Measurements from ENCODE around the gene ANO6.

Gene ANO6

GRCh38 chr12:45219621-45220020 lies 3.7 kb downstream of the ANO6 start:
- H3K27ac ChIP-seq (ENCODE audit: low read depth, low read length): peak overlapping the region; percentile 100
- H3K27me3 ChIP-seq (ENCODE audit: control insufficient read depth in 5 of 5, insufficient read depth in 4 of 5, low read length in 5 of 5): no peaks in the 10 kb centered on the region
- peak overlapping the region in 2 of 5 donors; percentile 67 to 93 for H3K4me3 ChIP-seq (ENCODE audit: low read depth in 1 of 5, low read length in 5 of 5)
- H3K4me1 ChIP-seq (ENCODE audit: control insufficient read depth in 5 of 5, insufficient read depth in 5 of 5, low read length in 5 of 5): peaks cover 5 to 60% (median 47%) of the 10 kb centered on the region in 5 donors
- peaks cover 0 to 2% (median 0%) of the 10 kb centered on the region in 5 donors for H3K36me3 ChIP-seq (ENCODE audit: control insufficient read depth in 5 of 5, insufficient read depth in 5 of 5, low read length in 5 of 5)
- no peaks in the 10 kb centered on the region for H3K9me3 ChIP-seq (ENCODE audit: control insufficient read depth in 5 of 5, low read length in 5 of 5)
- H3K9ac ChIP-seq (ENCODE audit: low read length in 5 of 5): peak overlapping the region in 3 of 5 donors; percentile 28 to 99 (median 62)

- no peaks in the 10 kb centered on the region for H3K27me3 ChIP-seq (ENCODE audit: control insufficient read depth in 5 of 5, insufficient read depth in 4 of 5, low read length in 5 of 5)
These were observed 4.6 kb downstream of the ANO6 start for GRCh38 chr12:45220363-45220931.

GRCh38 chr12:45220969-45221368 lies 5.1 kb downstream of the ANO6 start:
- peaks cover 5 to 58% (median 46%) of the 10 kb centered on the region in 5 donors for H3K4me1 ChIP-seq (ENCODE audit: control insufficient read depth in 5 of 5, insufficient read depth in 5 of 5, low read length in 5 of 5)
- H3K4me3 ChIP-seq (ENCODE audit: low read depth in 1 of 5, low read length in 5 of 5): peak overlapping the region in 1 of 5 donors; percentile 3
- H3K27me3 ChIP-seq (ENCODE audit: control insufficient read depth in 5 of 5, insufficient read depth in 4 of 5, low read length in 5 of 5): no peaks in the 10 kb centered on the region
- no peak overlapping the region for H3K9ac ChIP-seq (ENCODE audit: low read length in 5 of 5)
- H3K36me3 ChIP-seq (ENCODE audit: control insufficient read depth in 5 of 5, insufficient read depth in 5 of 5, low read length in 5 of 5): peaks cover 0 to 2% (median 0%) of the 10 kb centered on the region in 5 donors
- no peaks in the 10 kb centered on the region for H3K9me3 ChIP-seq (ENCODE audit: control insufficient read depth in 5 of 5, low read length in 5 of 5)
- peak overlapping the region; percentile 100 for H3K27ac ChIP-seq (ENCODE audit: low read depth, low read length)

More at GRCh38 chr12:45220363-45220931, 4.6 kb downstream of the ANO6 start:
- Histone ChIP-seq H3K9me3 (ENCODE audit: control insufficient read depth in 5 of 5, low read length in 5 of 5) (no peaks in the 10 kb centered on the region), H3K36me3 (ENCODE audit: control insufficient read depth in 5 of 5, insufficient read depth in 5 of 5, low read length in 5 of 5) (peaks cover 0 to 2% (median 0%) of the 10 kb centered on the region in 5 donors), H3K4me3 (ENCODE audit: low read depth in 1 of 5, low read length in 5 of 5) (peak overlapping the region in 1 of 5 donors; percentile 3), H3K4me1 (ENCODE audit: control insufficient read depth in 5 of 5, insufficient read depth in 5 of 5, low read length in 5 of 5) (peaks cover 5 to 58% (median 46%) of the 10 kb centered on the region in 5 donors), H3K9ac (ENCODE audit: low read length in 5 of 5) (peak overlapping the region in 1 of 5 donors; percentile 6), H3K27ac (ENCODE audit: low read depth, low read length) (peak overlapping the region; percentile 100)

- Histone ChIP-seq H3K4me3 (ENCODE audit: low read depth in 1 of 5, low read length in 5 of 5) (no peak overlapping the region), H3K4me1 (ENCODE audit: control insufficient read depth in 5 of 5, insufficient read depth in 5 of 5, low read length in 5 of 5) (peaks cover 5 to 45% (median 35%) of the 10 kb centered on the region in 5 donors), H3K9ac (ENCODE audit: low read length in 5 of 5) (no peak overlapping the region), H3K36me3 (ENCODE audit: control insufficient read depth in 5 of 5, insufficient read depth in 5 of 5, low read length in 5 of 5) (peaks cover 0 to 7% (median 5%) of the 10 kb centered on the region in 5 donors), H3K27ac (ENCODE audit: low read depth, low read length) (peak overlapping the region; percentile 11), H3K9me3 (ENCODE audit: control insufficient read depth in 5 of 5, low read length in 5 of 5) (no peaks in the 10 kb centered on the region), H3K27me3 (ENCODE audit: control insufficient read depth in 5 of 5, insufficient read depth in 4 of 5, low read length in 5 of 5) (no peaks in the 10 kb centered on the region)
These were observed 8.0 kb downstream of the ANO6 start for GRCh38 chr12:45223868-45224267.

GRCh38 chr12:45224311-45224710 lies 8.4 kb downstream of the ANO6 start:
- Histone ChIP-seq H3K27ac (ENCODE audit: low read depth, low read length) (peak overlapping the region; percentile 30), H3K36me3 (ENCODE audit: control insufficient read depth in 5 of 5, insufficient read depth in 5 of 5, low read length in 5 of 5) (peaks cover 0 to 7% (median 6%) of the 10 kb centered on the region in 5 donors), H3K4me3 (ENCODE audit: low read depth in 1 of 5, low read length in 5 of 5) (no peak overlapping the region), H3K9ac (ENCODE audit: low read length in 5 of 5) (no peak overlapping the region), H3K9me3 (ENCODE audit: control insufficient read depth in 5 of 5, low read length in 5 of 5) (no peaks in the 10 kb centered on the region), H3K27me3 (ENCODE audit: control insufficient read depth in 5 of 5, insufficient read depth in 4 of 5, low read length in 5 of 5) (no peaks in the 10 kb centered on the region), H3K4me1 (ENCODE audit: control insufficient read depth in 5 of 5, insufficient read depth in 5 of 5, low read length in 5 of 5) (peaks cover 5 to 40% (median 31%) of the 10 kb centered on the region in 5 donors)

GRCh38 chr12:45226021-45226420 lies 10.1 kb downstream of the ANO6 start:
- H3K27me3 ChIP-seq (ENCODE audit: control insufficient read depth in 5 of 5, insufficient read depth in 4 of 5, low read length in 5 of 5): no peaks in the 10 kb centered on the region
- peaks cover 2 to 23% (median 13%) of the 10 kb centered on the region in 5 donors for H3K4me1 ChIP-seq (ENCODE audit: control insufficient read depth in 5 of 5, insufficient read depth in 5 of 5, low read length in 5 of 5)
- peaks cover 0 to 10% (median 6%) of the 10 kb centered on the region in 5 donors for H3K36me3 ChIP-seq (ENCODE audit: control insufficient read depth in 5 of 5, insufficient read depth in 5 of 5, low read length in 5 of 5)
- H3K27ac ChIP-seq (ENCODE audit: low read depth, low read length): no peak overlapping the region
- no peak overlapping the region for H3K4me3 ChIP-seq (ENCODE audit: low read depth in 1 of 5, low read length in 5 of 5)
- no peaks in the 10 kb centered on the region for H3K9me3 ChIP-seq (ENCODE audit: control insufficient read depth in 5 of 5, low read length in 5 of 5)
- no peak overlapping the region for H3K9ac ChIP-seq (ENCODE audit: low read length in 5 of 5)

- no peak overlapping the region for H3K9ac ChIP-seq (ENCODE audit: low read length in 5 of 5)
- no peak overlapping the region for H3K27ac ChIP-seq (ENCODE audit: low read depth, low read length)
- no peak overlapping the region for H3K4me3 ChIP-seq (ENCODE audit: low read depth in 1 of 5, low read length in 5 of 5)
- H3K27me3 ChIP-seq (ENCODE audit: control insufficient read depth in 5 of 5, insufficient read depth in 4 of 5, low read length in 5 of 5): no peaks in the 10 kb centered on the region
- no peaks in the 10 kb centered on the region for H3K9me3 ChIP-seq (ENCODE audit: control insufficient read depth in 5 of 5, low read length in 5 of 5)
- peaks cover 0 to 10% (median 6%) of the 10 kb centered on the region in 5 donors for H3K36me3 ChIP-seq (ENCODE audit: control insufficient read depth in 5 of 5, insufficient read depth in 5 of 5, low read length in 5 of 5)
- H3K4me1 ChIP-seq (ENCODE audit: control insufficient read depth in 5 of 5, insufficient read depth in 5 of 5, low read length in 5 of 5): peaks cover 4 to 28% (median 24%) of the 10 kb centered on the region in 5 donors
These were observed 11.6 kb downstream of the ANO6 start for GRCh38 chr12:45227316-45228067.

GRCh38 chr12:45231515-45232145 lies 15.7 kb downstream of the ANO6 start:
- Histone ChIP-seq H3K9me3 (ENCODE audit: control insufficient read depth in 5 of 5, low read length in 5 of 5) (no peaks in the 10 kb centered on the region), H3K4me1 (ENCODE audit: control insufficient read depth in 5 of 5, insufficient read depth in 5 of 5, low read length in 5 of 5) (peaks cover 22 to 54% (median 46%) of the 10 kb centered on the region in 5 donors), H3K4me3 (ENCODE audit: low read depth in 1 of 5, low read length in 5 of 5) (no peak overlapping the region), H3K9ac (ENCODE audit: low read length in 5 of 5) (peak overlapping the region in 3 of 5 donors; percentile 19 to 70 (median 30)), H3K27me3 (ENCODE audit: control insufficient read depth in 5 of 5, insufficient read depth in 4 of 5, low read length in 5 of 5) (no peaks in the 10 kb centered on the region), H3K36me3 (ENCODE audit: control insufficient read depth in 5 of 5, insufficient read depth in 5 of 5, low read length in 5 of 5) (peaks cover 0 to 12% (median 6%) of the 10 kb centered on the region in 5 donors), H3K27ac (ENCODE audit: low read depth, low read length) (peak overlapping the region; percentile 97)

GRCh38 chr12:45232146-45232755 lies 16.4 kb downstream of the ANO6 start:
- H3K4me3 ChIP-seq (ENCODE audit: low read depth in 1 of 5, low read length in 5 of 5): no peak overlapping the region
- no peaks in the 10 kb centered on the region for H3K27me3 ChIP-seq (ENCODE audit: control insufficient read depth in 5 of 5, insufficient read depth in 4 of 5, low read length in 5 of 5)
- no peaks in the 10 kb centered on the region for H3K9me3 ChIP-seq (ENCODE audit: control insufficient read depth in 5 of 5, low read length in 5 of 5)
- H3K9ac ChIP-seq (ENCODE audit: low read length in 5 of 5): peak overlapping the region in 2 of 5 donors; percentile 51 to 70
- peak overlapping the region; percentile 97 for H3K27ac ChIP-seq (ENCODE audit: low read depth, low read length)
- peaks cover 22 to 54% (median 46%) of the 10 kb centered on the region in 5 donors for H3K4me1 ChIP-seq (ENCODE audit: control insufficient read depth in 5 of 5, insufficient read depth in 5 of 5, low read length in 5 of 5)
- H3K36me3 ChIP-seq (ENCODE audit: control insufficient read depth in 5 of 5, insufficient read depth in 5 of 5, low read length in 5 of 5): peaks cover 0 to 12% (median 6%) of the 10 kb centered on the region in 5 donors

Data from subcutaneous abdominal adipose tissue (tissue), 5 donors.